ENCODE measurements around the gene CRELD1. TPM values are rescaled to one million over a fixed set of nuclear protein-coding genes. Genes with fewer than 3 reads are reported as not detected.

CRELD1 gene
- total RNA-seq, 1 experiment from 2014 or later = 13.2 TPM

- Histone ChIP-seq H3K27me3 (replicated peaks; ENCODE audit: insufficient read depth, low read depth, low read length, poor library complexity) (no peaks in the 10 kb centered on the region), H3K4me1 (ENCODE audit: insufficient read depth, low read length, poor library complexity, severe bottlenecking) (peaks cover 29% of the 10 kb centered on the region), H3K4me3 (ENCODE audit: low read depth, low read length, poor library complexity, severe bottlenecking) (no peak overlapping the region), H3K27ac (ENCODE audit: low read depth, low read length, poor library complexity, severe bottlenecking) (no peak overlapping the region), H3K36me3 (ENCODE audit: insufficient read depth, low read length, poor library complexity, severe bottlenecking) (no peaks in the 10 kb centered on the region), H3K9me3 (ENCODE audit: low read depth, low read length, poor library complexity, severe bottlenecking) (no peaks in the 10 kb centered on the region)
- intact Hi-C loops (cut with micrococcal nuclease; ENCODE audit: unreplicated experiment) = no loop called here
- POLR2A ChIA-PET (ENCODE audit: low non-redundant PET) = no interaction called here
- CTCF ChIA-PET = no interaction called here
- TF ChIP-seq EZH2 (IDR thresholded peaks at IDR 0.05; ENCODE audit: borderline replicate concordance, low read depth, low read length, poor library complexity, severe bottlenecking) = no peak
- TF ChIP-seq, protein P1, sequence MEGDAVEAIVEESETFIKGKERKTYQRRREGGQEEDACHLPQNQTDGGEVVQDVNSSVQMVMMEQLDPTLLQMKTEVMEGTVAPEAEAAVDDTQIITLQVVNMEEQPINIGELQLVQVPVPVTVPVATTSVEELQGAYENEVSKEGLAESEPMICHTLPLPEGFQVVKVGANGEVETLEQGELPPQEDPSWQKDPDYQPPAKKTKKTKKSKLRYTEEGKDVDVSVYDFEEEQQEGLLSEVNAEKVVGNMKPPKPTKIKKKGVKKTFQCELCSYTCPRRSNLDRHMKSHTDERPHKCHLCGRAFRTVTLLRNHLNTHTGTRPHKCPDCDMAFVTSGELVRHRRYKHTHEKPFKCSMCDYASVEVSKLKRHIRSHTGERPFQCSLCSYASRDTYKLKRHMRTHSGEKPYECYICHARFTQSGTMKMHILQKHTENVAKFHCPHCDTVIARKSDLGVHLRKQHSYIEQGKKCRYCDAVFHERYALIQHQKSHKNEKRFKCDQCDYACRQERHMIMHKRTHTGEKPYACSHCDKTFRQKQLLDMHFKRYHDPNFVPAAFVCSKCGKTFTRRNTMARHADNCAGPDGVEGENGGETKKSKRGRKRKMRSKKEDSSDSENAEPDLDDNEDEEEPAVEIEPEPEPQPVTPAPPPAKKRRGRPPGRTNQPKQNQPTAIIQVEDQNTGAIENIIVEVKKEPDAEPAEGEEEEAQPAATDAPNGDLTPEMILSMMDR (conservative IDR thresholded peaks at IDR 0.05; ENCODE audit: low read depth, low read length) = no peak
- no TSS peak for BruUV-seq (replicated peaks)
- DNase-seq (ENCODE audit: low spot score) = no peak
These were observed 19.6 kb upstream of the CRELD1 start for GRCh38 chr3:9914011-9914410.

DNA sequence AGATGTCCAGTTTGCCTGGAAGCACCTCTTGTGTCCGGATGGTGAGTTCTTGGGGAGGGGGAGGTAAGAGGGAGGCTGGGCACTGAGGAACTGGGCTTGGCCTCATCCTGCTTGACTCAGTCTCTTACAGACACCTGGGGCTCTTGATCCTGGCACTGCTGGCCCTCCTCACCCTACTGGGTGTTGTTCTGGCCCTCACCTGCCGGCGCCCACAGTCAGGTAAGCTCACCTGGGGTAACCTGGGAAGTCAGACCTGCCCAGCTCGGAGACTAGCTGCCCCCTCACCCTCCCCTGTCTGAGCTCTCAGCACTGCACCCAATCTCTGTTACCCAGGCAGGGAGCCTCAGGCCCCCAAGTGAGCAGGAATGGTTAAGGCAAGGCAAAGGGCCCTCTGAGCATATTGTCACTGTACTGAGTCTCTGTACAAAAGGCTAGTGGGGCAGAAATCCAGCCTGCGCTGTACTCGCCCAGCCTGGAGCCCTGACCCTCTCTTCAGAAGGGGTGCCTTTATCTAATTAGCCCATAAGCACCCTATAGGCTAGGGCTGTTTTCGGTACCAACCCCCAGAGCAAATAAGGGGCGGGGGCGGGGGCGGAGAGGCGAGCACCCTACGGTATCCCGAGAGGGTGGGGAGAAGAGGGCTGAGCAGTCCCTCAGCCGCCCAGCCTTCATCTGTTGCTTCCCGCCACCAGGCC, 18.9 kb upstream of the CRELD1 start:
- no peaks in the 10 kb centered on the region for H3K9me3 ChIP-seq (ENCODE audit: low read depth, low read length, poor library complexity, severe bottlenecking)
- TF ChIP-seq, protein P1 (conservative IDR thresholded peaks at IDR 0.05; ENCODE audit: low read depth, low read length) = no peak
- TF ChIP-seq EZH2 (IDR thresholded peaks at IDR 0.05; ENCODE audit: borderline replicate concordance, low read depth, low read length, poor library complexity, severe bottlenecking) = no peak
- H3K36me3 ChIP-seq (ENCODE audit: insufficient read depth, low read length, poor library complexity, severe bottlenecking) = no peaks in the 10 kb centered on the region
- ChIA-PET CTCF (no interaction called here), POLR2A (ENCODE audit: low non-redundant PET) (no interaction called here)
- peak overlapping the region; percentile 64 for H3K4me3 ChIP-seq (ENCODE audit: low read depth, low read length, poor library complexity, severe bottlenecking)
- intact Hi-C loops (cut with micrococcal nuclease; ENCODE audit: unreplicated experiment) = no loop called here
- peak; percentile 78 for DNase-seq (ENCODE audit: low spot score)
- H3K27ac ChIP-seq (ENCODE audit: low read depth, low read length, poor library complexity, severe bottlenecking) = peak overlapping the region; percentile 75
- H3K27me3 ChIP-seq (replicated peaks; ENCODE audit: insufficient read depth, low read depth, low read length, poor library complexity) = no peaks in the 10 kb centered on the region
- H3K4me1 ChIP-seq (ENCODE audit: insufficient read depth, low read length, poor library complexity, severe bottlenecking) = peaks cover 29% of the 10 kb centered on the region
- BruUV-seq (replicated peaks) = no TSS peak

DNA sequence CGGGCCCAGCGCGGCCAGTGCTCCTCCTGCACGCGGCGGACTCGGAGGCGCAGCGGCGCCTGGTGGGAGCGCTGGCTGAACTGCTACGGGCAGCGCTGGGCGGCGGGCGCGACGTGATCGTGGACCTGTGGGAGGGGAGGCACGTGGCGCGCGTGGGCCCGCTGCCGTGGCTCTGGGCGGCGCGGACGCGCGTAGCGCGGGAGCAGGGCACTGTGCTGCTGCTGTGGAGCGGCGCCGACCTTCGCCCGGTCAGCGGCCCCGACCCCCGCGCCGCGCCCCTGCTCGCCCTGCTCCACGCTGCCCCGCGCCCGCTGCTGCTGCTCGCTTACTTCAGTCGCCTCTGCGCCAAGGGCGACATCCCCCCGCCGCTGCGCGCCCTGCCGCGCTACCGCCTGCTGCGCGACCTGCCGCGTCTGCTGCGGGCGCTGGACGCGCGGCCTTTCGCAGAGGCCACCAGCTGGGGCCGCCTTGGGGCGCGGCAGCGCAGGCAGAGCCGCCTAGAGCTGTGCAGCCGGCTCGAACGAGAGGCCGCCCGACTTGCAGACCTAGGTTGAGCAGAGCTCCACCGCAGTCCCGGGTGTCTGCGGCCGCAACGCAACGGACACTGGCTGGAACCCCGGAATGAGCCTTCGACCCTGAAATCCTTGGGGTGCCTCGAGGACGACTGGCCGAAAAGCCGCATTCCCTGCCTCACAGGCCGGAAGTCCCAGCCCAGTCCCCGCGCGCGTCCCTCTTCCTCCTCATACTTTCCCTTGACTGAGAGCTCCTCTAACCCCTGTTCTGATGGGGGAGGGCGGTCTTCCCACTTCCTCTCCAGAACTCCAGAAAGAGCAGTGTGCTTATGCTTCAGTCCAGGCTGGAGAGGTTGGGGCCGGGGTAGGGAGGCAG, 18.1 kb upstream of the CRELD1 start:
- peak overlapping the region; percentile 75 for H3K27ac ChIP-seq (ENCODE audit: low read depth, low read length, poor library complexity, severe bottlenecking)

More for the DNA sequence above, 18.1 kb upstream of the CRELD1 start:
- DNase-seq (ENCODE audit: low spot score) = peak; percentile 42
- no TSS peak for BruUV-seq (replicated peaks)
- Histone ChIP-seq H3K27me3 (replicated peaks; ENCODE audit: insufficient read depth, low read depth, low read length, poor library complexity) (no peaks in the 10 kb centered on the region), H3K36me3 (ENCODE audit: insufficient read depth, low read length, poor library complexity, severe bottlenecking) (no peaks in the 10 kb centered on the region), H3K4me1 (ENCODE audit: insufficient read depth, low read length, poor library complexity, severe bottlenecking) (peaks cover 29% of the 10 kb centered on the region), H3K4me3 (ENCODE audit: low read depth, low read length, poor library complexity, severe bottlenecking) (peak overlapping the region; percentile 64), H3K9me3 (ENCODE audit: low read depth, low read length, poor library complexity, severe bottlenecking) (no peaks in the 10 kb centered on the region)
- TF ChIP-seq EZH2 (IDR thresholded peaks at IDR 0.05; ENCODE audit: borderline replicate concordance, low read depth, low read length, poor library complexity, severe bottlenecking) = no peak
- TF ChIP-seq, protein P1 (conservative IDR thresholded peaks at IDR 0.05; ENCODE audit: low read depth, low read length) = 0 out of 2 replicates have a peak, but pooled peaks have one; percentile 16
- POLR2A ChIA-PET (ENCODE audit: low non-redundant PET) = no interaction called here
- CTCF ChIA-PET = no interaction called here
- intact Hi-C loops (cut with micrococcal nuclease; ENCODE audit: unreplicated experiment) = no loop called here

Measured in A673 (cell line).